GM10248 (cell line): ENCODE data around the gene MTMR3.

Experiments
- CTCF ChIA-PET: fragments of 300-600 bp; sonication (Branson Sonifier 250); formaldehyde crosslinking; extraction: SDS; loops from one replicate; lab custom pipeline; 2021; ENCODE audit warnings: antibody characterized with exemption; lab: Yijun Ruan, JAX
- POLR2A ChIA-PET: fragments of 350-650 bp; sonication (Branson Sonifier 250); formaldehyde crosslinking; extraction: SDS; loops from one replicate; lab custom pipeline; 2020; ENCODE audit warnings: antibody characterized with exemption; lab: Yijun Ruan, JAX
- DNase-seq: peaks from one replicate; pipeline ENCODE4 v3.0.0; 2012; ENCODE audit errors: extremely low spot score
- CTCF ChIP-seq: IDR thresholded peaks from 2 replicates; pipeline ENCODE4 v1.5.1; 2012; ENCODE audit warnings: mild to moderate bottlenecking, low read depth; ENCODE audit errors: extremely low read depth, missing control alignments, control extremely low read depth

Gene MTMR3

DNA sequence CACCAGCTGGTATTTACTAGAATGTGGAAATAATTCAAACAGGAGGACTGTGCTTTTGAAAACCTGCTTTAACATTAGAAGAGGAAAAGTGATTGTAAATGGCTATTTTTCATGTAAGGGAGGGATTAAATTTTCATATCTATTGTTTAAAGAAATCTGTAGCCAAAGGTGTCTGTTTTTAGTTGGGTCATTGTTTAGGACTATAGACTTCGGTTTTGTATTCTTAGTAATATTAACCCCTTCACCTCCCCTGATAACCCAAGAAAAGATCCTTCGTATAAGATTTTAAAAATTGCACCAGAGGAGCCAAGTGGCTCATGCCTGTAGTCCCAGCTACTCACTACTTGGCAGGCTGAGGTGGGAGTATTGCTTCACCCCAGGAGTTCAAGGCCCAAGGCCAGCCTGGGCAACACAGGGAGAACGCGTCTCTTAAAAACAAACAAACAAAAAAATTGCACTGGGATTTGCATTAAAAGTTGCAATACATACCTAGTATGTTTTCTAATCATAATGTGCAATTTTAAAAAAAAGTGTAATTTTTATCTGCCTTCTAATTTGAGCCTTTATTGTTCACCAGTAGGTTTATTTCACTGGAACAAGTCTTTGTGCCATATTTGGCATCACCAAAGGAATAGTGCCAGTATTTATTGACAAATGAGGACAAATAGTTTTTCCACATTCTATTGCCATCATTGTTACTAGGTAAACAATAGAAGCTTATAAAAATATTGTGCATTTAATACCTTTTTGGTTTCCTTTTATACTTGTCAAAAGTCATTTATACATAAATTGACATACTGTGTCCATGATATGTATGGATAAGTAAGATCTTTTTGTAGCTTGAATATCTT, 34.3 kb downstream of the MTMR3 start:
- POLR2A ChIA-PET = no interaction called here

DNA sequence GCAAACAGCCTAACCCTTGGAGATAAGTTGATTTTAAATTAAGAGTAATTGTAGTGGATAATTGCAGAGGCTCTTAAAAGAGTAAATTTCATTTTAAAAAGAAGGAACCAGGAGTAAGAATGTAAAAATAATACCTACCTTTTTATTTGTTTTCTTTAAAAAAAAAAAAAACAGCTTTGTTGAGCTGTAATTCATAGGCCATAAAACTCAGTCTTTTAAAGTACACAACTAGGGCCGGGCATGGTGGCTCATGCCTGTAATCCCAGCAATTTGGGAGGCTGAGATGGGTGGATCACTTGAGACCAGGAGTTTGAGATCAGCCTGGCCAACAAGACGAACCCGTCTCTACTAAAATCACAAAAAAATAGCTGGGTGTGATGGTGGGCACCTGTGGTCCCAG, 42.4 kb downstream of the MTMR3 start:
- CTCF ChIA-PET = interaction anchor here (1.3 kb wide), 1 partner anchor 9 kb away, joined by 5 read pairs; no protein-coding TSS in a partner anchor
- POLR2A ChIA-PET = no interaction called here
- no peak for DNase-seq
- no peak for TF ChIP-seq CTCF

More for the DNA sequence above, 34.3 kb downstream of the MTMR3 start:
- DNase-seq = no peak
- TF ChIP-seq CTCF = no peak
- CTCF ChIA-PET = interaction anchor here (1.6 to 2.8 kb wide), 3 partner anchors 8 to 18 kb away, joined by 4 to 16 read pairs (median 5); no protein-coding TSS in a partner anchor

- no peak for DNase-seq
- CTCF ChIA-PET = interaction anchor here (1.3 kb wide), 1 partner anchor 10 kb away, joined by 5 read pairs; no protein-coding TSS in a partner anchor
- POLR2A ChIA-PET = no interaction called here
- TF ChIP-seq CTCF = no peak
Measured at GRCh38 chr22:29926057-29926456, 43.1 kb downstream of the MTMR3 start.

- POLR2A ChIA-PET = no interaction called here
- CTCF ChIA-PET = interaction anchor here (0.8 kb wide), 1 partner anchor 20 kb away, joined by 3 read pairs; no protein-coding TSS in a partner anchor
- DNase-seq = peak; percentile 31
- no peak for TF ChIP-seq CTCF
Measured at GRCh38 chr22:29932136-29932535, 49.2 kb downstream of the MTMR3 start.

DNA sequence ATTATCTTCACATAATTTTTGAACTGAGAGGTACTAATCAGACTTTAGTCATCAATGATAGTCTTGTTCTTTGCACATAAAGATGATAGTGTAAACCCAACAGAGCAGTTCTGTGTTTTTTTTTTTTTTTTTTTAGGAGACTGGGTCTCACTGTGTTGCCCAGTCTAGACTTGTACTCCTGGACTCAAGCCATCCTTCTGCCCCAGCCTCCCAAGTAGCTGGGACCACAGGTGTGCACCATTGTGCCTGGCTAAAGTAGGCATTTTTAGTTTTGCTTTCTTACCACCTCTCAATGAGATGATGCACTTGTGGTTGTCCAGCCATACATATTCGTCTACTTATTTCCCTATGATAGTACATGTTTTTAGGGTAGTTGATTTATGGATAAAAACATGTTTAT, 50.6 kb downstream of the MTMR3 start:
- ChIA-PET CTCF (interaction anchor here (1.5 kb wide), 2 partner anchors 13 to 19 kb away, joined by 4 to 6 read pairs; no protein-coding TSS in a partner anchor), POLR2A (no interaction called here)
- TF ChIP-seq CTCF = no peak
- no peak for DNase-seq

GRCh38 chr22:29934596-29934995, 51.6 kb downstream of the MTMR3 start:
- ChIA-PET POLR2A (no interaction called here), CTCF (interaction anchor here (1.0 to 1.5 kb wide), 4 partner anchors 9 to 18 kb away, joined by 3 to 6 read pairs (median 4); no protein-coding TSS in a partner anchor)
- no peak for DNase-seq
- no peak for TF ChIP-seq CTCF
